OCI-M2 (cell line): ENCODE data around the gene MBIP.

Experiments used
- DNase-seq: peaks from one replicate; lab custom pipeline; 2025; ENCODE audit not compliant: unreplicated experiment; lab: John Stamatoyannopoulos, UW

MBIP gene

DNA sequence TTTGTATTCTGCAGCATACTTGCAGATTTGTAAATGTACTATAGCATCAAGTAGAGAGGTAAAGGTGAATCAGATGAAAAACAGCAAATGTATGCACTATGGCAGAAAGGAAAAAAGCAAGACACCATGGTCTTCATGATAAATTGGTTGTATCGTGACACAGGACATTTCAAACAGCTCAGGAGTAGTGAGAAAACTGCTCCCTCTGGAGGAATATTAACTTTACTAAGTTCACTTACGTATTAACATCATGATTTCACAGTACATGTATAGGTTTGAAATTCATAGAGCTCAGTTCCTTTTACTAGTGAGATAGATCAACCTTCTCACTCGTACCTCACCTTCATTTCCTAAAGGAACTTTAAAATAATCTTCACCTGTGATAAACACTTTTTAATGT lies 6.5 kb downstream of the MBIP start:
- DNase-seq, result no peak

- no peak for DNase-seq
Observed at GRCh38 chr14:36313206-36313605, 7.2 kb downstream of the MBIP start.

- no peak for DNase-seq
Observed at GRCh38 chr14:36306836-36307235, 13.6 kb downstream of the MBIP start.

DNA sequence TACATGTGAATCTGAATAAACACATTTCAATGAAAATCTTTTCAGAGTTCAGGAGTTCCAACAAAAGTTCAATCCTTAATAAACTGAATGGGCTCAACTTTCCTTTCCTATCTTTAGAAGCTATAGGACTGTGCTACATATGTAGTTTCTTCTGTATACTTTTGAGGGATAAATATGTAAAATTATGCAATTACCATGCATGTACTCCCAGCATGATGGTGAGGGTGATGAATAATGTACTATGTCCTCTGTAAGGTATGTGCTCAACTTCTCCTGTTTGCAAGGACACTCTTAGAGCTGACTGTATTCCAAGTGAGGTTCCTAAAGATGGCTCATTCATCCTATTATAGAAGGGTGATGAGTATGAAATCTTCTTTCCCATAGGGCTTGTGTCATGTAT lies 15.5 kb downstream of the MBIP start:
- DNase-seq, result no peak

DNA sequence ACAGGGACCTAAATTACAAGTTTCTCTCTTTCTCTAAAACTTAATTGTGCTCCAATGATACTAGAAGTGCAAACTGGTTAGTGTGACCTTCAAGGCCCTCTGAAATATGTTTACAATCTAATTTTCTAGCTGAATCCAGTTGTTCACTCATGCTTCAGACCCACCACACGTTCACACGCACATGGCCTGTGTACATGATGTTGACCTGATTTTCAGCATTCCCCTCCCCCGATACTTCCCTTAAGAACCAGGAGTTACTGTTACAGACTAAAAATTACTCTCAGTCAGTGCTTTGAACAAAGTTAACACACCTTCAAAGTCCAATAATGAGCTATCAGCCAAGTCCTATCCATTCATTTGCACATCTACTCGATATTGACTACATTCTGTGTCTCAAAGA lies 16.5 kb downstream of the MBIP start:
- DNase-seq, result no peak

GRCh38 chr14:36302823-36303222 lies 17.6 kb downstream of the MBIP start:
- DNase-seq, result no peak

- DNase-seq, result no peak
Observed at GRCh38 chr14:36301159-36301558, 19.3 kb downstream of the MBIP start.

GRCh38 chr14:36300337-36300736 lies 20.1 kb downstream of the MBIP start:
- no peak for DNase-seq

DNA sequence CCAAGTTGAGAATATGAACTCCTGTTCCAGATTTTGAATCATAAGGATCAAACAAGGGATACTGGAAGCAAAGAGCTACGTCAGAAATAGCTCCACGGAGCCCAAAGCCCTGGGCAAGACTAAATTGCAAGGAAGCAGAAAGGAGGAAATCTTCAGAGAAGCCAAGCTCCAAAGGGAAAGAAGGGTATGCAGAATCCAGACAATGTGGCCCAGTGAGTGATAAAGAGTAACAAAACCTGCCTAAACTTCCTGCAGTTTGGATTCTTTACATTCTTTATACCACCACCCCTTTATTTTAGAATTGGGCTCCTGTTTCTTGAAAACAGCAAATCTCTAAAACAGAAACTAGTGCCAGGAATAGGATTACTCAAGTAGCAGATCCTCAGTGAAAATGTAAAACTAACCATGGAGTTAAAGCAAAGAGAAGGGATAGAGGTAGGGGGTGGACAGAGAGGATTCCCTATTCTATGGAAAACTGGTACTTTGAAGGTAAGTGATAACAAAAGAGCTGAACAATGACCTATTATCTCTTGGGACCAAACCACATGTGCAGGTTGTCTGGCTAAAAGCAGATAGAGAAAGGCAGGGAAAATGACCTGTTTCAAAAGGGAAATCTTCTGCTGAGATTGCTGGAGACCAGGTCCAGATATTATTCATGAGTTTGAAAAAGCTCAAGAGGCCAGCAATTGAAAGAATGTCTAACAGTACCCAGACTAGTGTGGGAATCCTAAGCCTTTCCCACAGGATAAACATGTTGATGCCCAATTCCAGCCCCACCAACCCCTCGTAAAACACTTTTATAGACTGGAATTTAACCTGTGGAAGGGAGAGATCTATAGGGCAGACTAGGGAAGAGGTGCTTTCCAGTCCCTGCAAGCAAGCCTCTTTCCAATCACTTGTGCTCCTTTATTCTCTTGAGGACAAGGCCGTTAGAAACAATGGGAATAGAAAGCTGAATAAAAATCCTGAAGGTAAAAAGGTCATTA lies 24.5 kb downstream of the MBIP start:
- DNase-seq, result no peak

- no peak for DNase-seq
Observed at GRCh38 chr14:36294543-36294942, 25.9 kb downstream of the MBIP start.

DNA sequence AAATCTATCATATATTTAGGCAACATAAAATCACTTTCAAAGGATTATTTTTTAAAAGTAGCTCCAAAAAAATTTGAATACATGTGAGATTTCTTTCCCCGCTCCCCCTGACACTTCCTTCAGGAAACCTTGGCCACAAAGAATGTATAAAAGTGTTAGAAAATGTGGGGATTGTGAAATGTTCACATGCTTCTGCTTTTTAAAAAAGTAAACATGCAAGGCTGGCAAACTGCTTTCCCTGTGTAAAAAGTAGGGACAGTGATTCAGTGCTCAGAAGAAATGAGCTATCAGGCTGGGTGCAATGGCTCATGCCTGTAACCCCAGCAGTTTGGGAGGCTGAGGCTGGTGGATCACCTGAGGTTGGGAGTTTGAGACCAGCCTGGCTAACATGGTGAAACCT lies 26.6 kb downstream of the MBIP start:
- DNase-seq, result no peak

DNA sequence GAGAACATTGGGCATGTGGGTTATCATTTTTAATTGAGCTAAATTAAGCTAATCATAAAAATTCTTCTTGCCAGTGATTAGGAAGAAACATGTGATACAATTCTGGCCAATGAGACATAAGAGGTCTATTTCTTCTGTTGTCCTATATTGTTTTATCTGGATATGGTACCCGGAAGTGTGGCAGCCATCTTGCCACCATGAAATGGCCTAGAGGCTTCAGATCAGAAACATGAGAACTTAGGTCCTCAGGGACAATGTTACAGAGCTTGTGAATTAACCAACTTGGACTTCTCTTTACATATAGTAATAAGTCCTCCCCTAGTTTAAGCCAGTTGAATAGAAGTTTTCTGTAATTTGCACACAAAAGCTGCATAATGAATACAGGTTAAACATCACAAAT lies 30.5 kb downstream of the MBIP start:
- no peak for DNase-seq

DNA sequence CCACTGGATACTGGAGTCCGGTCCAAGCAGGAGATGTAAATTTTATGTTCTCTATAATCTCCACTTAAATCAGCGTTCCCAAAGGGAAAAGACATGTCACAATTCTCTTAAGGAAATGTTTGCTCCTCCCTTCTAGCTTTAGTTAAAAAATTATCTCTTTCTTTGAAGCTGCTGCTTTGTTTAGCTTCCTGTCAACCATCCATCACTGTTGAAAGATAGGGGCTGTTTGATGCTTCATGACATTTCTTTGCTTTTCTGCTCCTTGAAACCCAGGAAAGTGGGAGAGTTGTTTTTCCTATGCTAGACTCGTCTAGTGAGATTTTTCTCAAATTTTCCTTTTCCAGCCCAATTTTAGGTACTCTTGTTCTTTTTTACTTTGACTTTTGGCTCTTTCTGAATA lies 31.9 kb downstream of the MBIP start:
- no peak for DNase-seq

DNA sequence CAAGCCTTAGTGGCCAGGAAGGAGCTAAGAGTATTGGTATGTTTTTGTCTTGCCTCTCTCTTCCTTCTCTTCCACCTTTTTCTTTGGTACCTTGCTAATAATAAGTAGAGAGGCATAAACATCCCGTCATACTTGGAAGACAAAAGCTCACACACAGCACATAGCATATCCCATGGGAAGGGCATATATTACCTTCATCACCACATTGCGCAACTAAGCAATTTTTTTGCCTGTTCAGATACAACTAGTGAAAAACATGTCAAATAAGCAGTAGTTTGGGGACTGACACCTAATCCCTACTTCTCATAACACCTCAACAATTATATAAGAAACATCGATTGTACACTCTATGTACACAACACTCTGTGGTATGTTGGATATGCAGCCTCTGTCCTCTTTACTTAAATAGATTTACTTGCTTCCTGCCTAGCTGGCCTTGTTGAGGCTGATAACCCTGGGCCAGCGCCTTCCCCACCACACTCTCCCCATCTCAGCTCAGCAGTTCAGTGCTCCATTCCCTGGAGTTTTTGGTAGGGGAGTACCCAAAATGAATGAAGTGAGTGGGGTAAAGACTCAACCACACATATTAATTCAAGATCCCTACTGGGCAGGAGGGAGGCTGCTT lies 35.4 kb downstream of the MBIP start:
- DNase-seq, result no peak

DNA sequence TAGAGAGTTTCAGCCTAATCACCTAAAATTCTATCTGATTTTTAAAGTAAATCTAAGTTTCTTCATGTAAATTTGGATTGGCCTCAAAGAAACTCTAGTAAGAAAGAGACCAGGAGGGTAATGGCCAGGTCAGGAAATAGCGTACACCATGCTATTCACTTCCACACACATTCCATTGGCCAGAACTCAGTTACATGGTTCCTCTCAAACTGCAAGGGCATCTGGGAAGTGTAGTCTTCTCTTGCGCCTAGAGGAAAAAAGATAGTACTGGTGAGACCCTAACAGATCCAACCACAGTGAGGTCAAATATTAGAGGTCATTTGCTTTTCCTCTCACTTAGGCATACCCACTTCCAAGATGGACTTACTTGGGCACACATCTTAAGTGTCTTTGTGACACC lies 39.1 kb downstream of the MBIP start:
- DNase-seq, result no peak

GRCh38 chr14:36279306-36280190 lies 40.9 kb downstream of the MBIP start:
- no peak for DNase-seq

DNA sequence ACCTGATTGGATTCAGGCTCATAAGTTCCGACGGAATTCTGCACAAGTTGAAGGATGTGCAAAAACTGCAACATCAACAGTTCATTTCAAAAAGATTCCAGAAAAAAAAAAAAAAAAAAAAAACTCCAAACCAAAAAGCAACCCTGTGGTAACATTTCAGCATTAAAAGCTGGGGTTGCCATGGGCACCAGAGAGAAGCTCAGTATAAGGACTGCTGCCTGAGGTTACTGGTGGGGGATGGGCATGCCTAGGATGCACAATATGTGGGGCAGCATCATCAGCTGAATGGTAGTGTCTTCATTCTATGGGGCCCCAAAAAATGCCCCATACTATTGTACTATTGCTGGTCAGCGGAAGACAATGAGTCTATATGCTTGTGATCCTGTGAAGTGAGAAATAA lies 44.7 kb downstream of the MBIP start:
- DNase-seq, result no peak

GRCh38 chr14:36271939-36272907 lies 48.2 kb downstream of the MBIP start:
- DNase-seq, result no peak

GRCh38 chr14:36271222-36271621 lies 49.2 kb downstream of the MBIP start:
- DNase-seq, result no peak

GRCh38 chr14:36270191-36270590 lies 50.2 kb downstream of the MBIP start:
- no peak for DNase-seq
